Activated T-cell treated with anti-CD3 and anti-CD28 coated beads, Interleukin-2, amount 50 U/mL, for 4 hours (primary cell): Measurements from ENCODE around the gene GRAMD1A. TPM values are rescaled to one million over a fixed set of nuclear protein-coding genes. Genes with fewer than 3 reads are reported as not detected.
"Not testable (repeated sequence)": the region's sequence is repeated elsewhere in the genome, so short reads cannot be mapped to it uniquely, and the experiment has no call there.

Source experiments
- ATAC-seq, 2 donors: fragments of 200-7000 bp; cut with Tn5 transposase; one replicate each; pipeline ENCODE4 v1.10.0; 2021
- DNase-seq: peaks from one replicate; pipeline ENCODE4 v3.0.0-alpha.2; 2020
- H3K27me3 Mint-ChIP-seq: one replicate; pipeline ENCODE4 v1.8.0; 2021; ENCODE audit warnings: low read depth, mixed read lengths
- H3K36me3 Mint-ChIP-seq: one replicate; pipeline ENCODE4 v1.8.0; 2022; ENCODE audit warnings: mixed read lengths; ENCODE audit not compliant: insufficient read depth
- H3K4me1 Mint-ChIP-seq: one replicate; pipeline ENCODE4 v1.8.0; 2021; ENCODE audit warnings: low read depth, mixed read lengths
- H3K4me3 Mint-ChIP-seq: one replicate; pipeline ENCODE4 v1.8.0; 2021; ENCODE audit warnings: mild to moderate bottlenecking, moderate library complexity, mixed read lengths
- H3K9me3 Mint-ChIP-seq: one replicate; pipeline ENCODE4 v1.8.0; 2021; ENCODE audit warnings: mixed read lengths
- total RNA-seq, 3 donors: library from RNA; stranded (reverse); gene quantifications; one replicate each; pipeline ENCODE4 v1.2.1, GENCODE V29; 2021

The GRAMD1A gene
- total RNA-seq, 3 donors from 2014 or later, result 162 to 192 (median 170) TPM

- H3K9me3 Mint-ChIP-seq, result no peaks in the 10 kb centered on the region
- peaks cover 7% of the 10 kb centered on the region for H3K36me3 Mint-ChIP-seq
- no peak for DNase-seq
- H3K27me3 Mint-ChIP-seq, result peaks cover 7% of the 10 kb centered on the region
- H3K4me1 Mint-ChIP-seq, result peaks cover 11% of the 10 kb centered on the region
- no peak overlapping the region for H3K4me3 Mint-ChIP-seq
- no peak for ATAC-seq
Observed at GRCh38 chr19:35027851-35028599, 27.9 kb downstream of the GRAMD1A start.

- not testable (repeated sequence) for DNase-seq, ATAC-seq, H3K4me3 Mint-ChIP-seq, H3K9me3 Mint-ChIP-seq, H3K27me3 Mint-ChIP-seq, H3K36me3 Mint-ChIP-seq
- peaks cover 11% of the 10 kb centered on the region for H3K4me1 Mint-ChIP-seq
Observed at GRCh38 chr19:35028600-35028885, 28.4 kb downstream of the GRAMD1A start.

DNA sequence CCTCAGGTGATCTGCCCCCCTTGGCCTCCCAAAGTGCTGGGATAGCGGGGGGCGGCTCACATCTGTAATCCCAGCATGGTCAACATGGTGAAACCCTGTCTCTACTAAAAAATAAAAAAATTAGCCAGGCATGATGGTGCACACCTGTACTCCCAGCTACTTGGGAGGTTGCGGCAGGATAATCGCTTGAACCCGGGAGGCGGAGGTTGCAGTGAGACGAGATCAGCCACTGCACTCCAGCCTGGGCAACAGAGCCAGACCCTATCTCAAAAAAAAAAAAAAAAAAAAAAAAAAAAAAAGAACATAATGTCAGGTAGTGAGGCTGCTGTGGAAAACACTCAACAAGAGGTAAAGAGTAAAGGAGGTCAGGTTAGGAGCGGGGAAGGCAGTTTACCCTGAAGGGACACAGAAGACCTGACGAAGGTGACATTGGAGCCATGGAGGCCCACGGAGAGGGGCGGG, 29.2 kb downstream of the GRAMD1A start:
- H3K36me3 Mint-ChIP-seq, H3K4me3 Mint-ChIP-seq, DNase-seq, H3K27me3 Mint-ChIP-seq, ATAC-seq, H3K9me3 Mint-ChIP-seq: not testable (repeated sequence)
- peaks cover 11% of the 10 kb centered on the region for H3K4me1 Mint-ChIP-seq

DNA sequence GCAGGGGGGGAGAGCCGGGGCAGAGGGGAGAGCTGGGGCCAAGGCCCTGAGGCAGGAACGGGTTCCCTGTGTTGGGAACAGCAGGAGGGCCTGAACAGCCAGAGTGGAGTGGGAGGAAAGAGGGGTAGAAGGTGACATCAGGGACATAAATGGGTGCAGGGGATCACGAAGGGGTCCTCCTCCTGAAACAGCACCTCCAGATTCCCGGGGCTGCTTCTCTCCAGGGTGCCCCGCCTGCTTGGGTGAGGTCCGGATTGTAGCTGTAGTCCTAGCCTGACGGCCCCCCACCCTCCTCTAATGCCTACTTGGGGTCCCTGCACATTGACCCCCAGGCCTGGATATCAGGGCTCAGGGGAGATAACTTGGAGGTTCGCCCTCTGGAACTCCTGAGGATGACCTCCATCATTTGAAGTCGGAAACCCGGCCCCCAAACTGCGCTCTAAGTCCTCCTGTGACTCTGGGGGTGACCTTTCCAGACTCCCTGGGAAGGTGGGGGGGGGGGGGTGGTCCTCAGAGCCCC, 29.7 kb downstream of the GRAMD1A start:
- Mint-ChIP-seq H3K27me3 (peaks cover 7% of the 10 kb centered on the region), H3K4me1 (peaks cover 11% of the 10 kb centered on the region), H3K4me3 (no peak overlapping the region), H3K36me3 (peaks cover 4% of the 10 kb centered on the region), H3K9me3 (no peaks in the 10 kb centered on the region)
- ATAC-seq (peak; percentile 4 to 7), DNase-seq (no peak)

GRCh38 chr19:35030257-35031071, 30.3 kb downstream of the GRAMD1A start, which contains the start of gene SCN1B:
TSS of gene SCN1B (plus strand) at chr19:35030470. CDS start at chr19:35030821, 351 bp downstream.
- DNase-seq, result peak; percentile 71
- peaks cover 11% of the 10 kb centered on the region for H3K4me1 Mint-ChIP-seq
- peaks cover 7% of the 10 kb centered on the region for H3K27me3 Mint-ChIP-seq
- no peaks in the 10 kb centered on the region for H3K9me3 Mint-ChIP-seq
- ATAC-seq, result peak; percentile 87 to 89
- peaks cover 4% of the 10 kb centered on the region for H3K36me3 Mint-ChIP-seq
- peak within 1 kb of the TSS; percentile 74 for H3K4me3 Mint-ChIP-seq

- Mint-ChIP-seq H3K36me3 (peaks cover 4% of the 10 kb centered on the region), H3K27me3 (peaks cover 7% of the 10 kb centered on the region), H3K4me3 (peak overlapping the region; percentile 74), H3K4me1 (peaks cover 11% of the 10 kb centered on the region), H3K9me3 (no peaks in the 10 kb centered on the region)
- DNase-seq, result no peak
- ATAC-seq, result no peak
Observed at GRCh38 chr19:35031072-35031881, 31.2 kb downstream of the GRAMD1A start.

- ATAC-seq (no peak), DNase-seq (no peak)
- peaks cover 7% of the 10 kb centered on the region for H3K27me3 Mint-ChIP-seq
- H3K36me3 Mint-ChIP-seq, result peaks cover 4% of the 10 kb centered on the region
- H3K4me3 Mint-ChIP-seq, result no peak overlapping the region
- H3K4me1 Mint-ChIP-seq, result peaks cover 11% of the 10 kb centered on the region
- no peaks in the 10 kb centered on the region for H3K9me3 Mint-ChIP-seq
Observed at GRCh38 chr19:35032356-35032865, 32.3 kb downstream of the GRAMD1A start.

DNA sequence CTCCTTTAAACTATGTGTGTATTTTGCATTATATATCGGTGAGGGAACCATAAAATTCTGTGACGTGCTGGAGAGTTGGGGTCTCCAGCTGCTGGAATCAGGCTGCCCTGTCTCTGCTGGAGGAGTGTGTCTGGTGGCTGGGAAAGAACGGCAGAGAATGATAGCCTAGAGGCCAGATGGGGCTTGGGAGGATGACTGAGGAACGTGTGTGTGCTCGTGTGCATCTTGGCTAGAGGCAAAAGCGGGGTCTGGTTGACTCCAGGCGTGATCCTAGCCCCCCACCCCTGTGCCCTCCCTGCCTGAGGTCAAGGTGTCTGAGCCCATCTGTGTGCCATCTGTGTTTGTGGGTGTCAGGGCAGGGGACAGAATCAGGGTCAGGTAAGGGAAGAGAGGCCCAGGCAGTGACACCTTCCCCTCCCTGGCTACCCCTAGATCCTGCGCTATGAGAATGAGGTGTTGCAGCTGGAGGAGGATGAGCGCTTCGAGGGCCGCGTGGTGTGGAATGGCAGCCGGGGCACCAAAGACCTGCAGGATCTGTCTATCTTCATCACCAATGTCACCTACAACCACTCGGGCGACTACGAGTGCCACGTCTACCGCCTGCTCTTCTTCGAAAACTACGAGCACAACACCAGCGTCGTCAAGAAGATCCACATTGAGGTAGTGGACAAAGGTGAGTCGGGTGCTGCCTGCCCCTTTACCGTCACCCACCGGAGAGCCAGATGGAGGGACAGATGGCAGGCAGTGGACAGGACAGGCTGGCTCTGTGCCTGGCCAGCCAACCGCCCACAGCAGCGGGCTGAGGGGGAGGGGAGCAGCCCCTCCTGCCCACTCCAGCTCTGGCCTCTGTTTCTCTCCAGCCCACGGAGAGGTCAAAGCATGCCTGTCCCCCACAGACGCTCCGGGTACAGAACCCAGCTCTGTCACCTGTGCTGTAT, 33.2 kb downstream of the GRAMD1A start:
- Mint-ChIP-seq H3K27me3 (peaks cover 7% of the 10 kb centered on the region), H3K9me3 (no peaks in the 10 kb centered on the region), H3K4me3 (no peak overlapping the region)

GRCh38 chr19:35034005-35034502, 33.9 kb downstream of the GRAMD1A start:
- Mint-ChIP-seq H3K36me3 (no peaks in the 10 kb centered on the region), H3K4me1 (peaks cover 12% of the 10 kb centered on the region), H3K9me3 (no peaks in the 10 kb centered on the region), H3K27me3 (peaks cover 7% of the 10 kb centered on the region), H3K4me3 (no peak overlapping the region)
- DNase-seq (no peak), ATAC-seq (no peak)

More for the DNA sequence above, 33.2 kb downstream of the GRAMD1A start:
- Mint-ChIP-seq H3K4me1 (peaks cover 11% of the 10 kb centered on the region), H3K36me3 (peaks cover 2% of the 10 kb centered on the region)
- DNase-seq (no peak), ATAC-seq (no peak)

GRCh38 chr19:35034588-35035382, 34.7 kb downstream of the GRAMD1A start:
- DNase-seq, result no peak

GRCh38 chr19:35037716-35038622, 37.8 kb downstream of the GRAMD1A start:
- Mint-ChIP-seq H3K27me3 (no peaks in the 10 kb centered on the region), H3K4me3 (no peak overlapping the region), H3K36me3 (no peaks in the 10 kb centered on the region), H3K9me3 (no peaks in the 10 kb centered on the region), H3K4me1 (peaks cover 19% of the 10 kb centered on the region)
- ATAC-seq (no peak), DNase-seq (no peak)

More at GRCh38 chr19:35034588-35035382, 34.7 kb downstream of the GRAMD1A start:
- Mint-ChIP-seq H3K4me1 (peaks cover 11% of the 10 kb centered on the region), H3K27me3 (peaks cover 7% of the 10 kb centered on the region), H3K36me3 (no peaks in the 10 kb centered on the region), H3K4me3 (no peak overlapping the region), H3K9me3 (no peaks in the 10 kb centered on the region)
- ATAC-seq, result no peak
